GM12873 (cell line): Measurements from ENCODE around the gene ARAP2.

Experiments
- CTCF ChIP-seq: IDR thresholded peaks from 2 replicates; pipeline ENCODE4 v1.5.1; 2012; ENCODE audit warnings: low read depth, mild to moderate bottlenecking, moderate library complexity, low read length, control low read depth; ENCODE audit not compliant: insufficient read depth; ENCODE audit errors: missing control alignments

ARAP2 gene

GRCh38 chr4:36244257-36245082, at the start of gene ARAP2:
Gene ARAP2, minus strand, starts transcription at chr4:36244514. Its CDS starts 15,028 bp downstream, at chr4:36229486.
- peak; percentile 16 for TF ChIP-seq CTCF

GRCh38 chr4:36292556-36293188, 48.4 kb upstream of the ARAP2 start:
- no peak for TF ChIP-seq CTCF

GRCh38 chr4:36290641-36291040, 46.3 kb upstream of the ARAP2 start:
- no peak for TF ChIP-seq CTCF

GRCh38 chr4:36288731-36289426, 44.6 kb upstream of the ARAP2 start:
- no peak for TF ChIP-seq CTCF

- TF ChIP-seq CTCF, result no peak
Measured at GRCh38 chr4:36286481-36286871, 42.2 kb upstream of the ARAP2 start.

- TF ChIP-seq CTCF, result peak; percentile 3
Measured at GRCh38 chr4:36285784-36286480, 41.6 kb upstream of the ARAP2 start.
